CD4-positive, alpha-beta T cell treated with Interleukin-6 for 4 hours (primary cell): ENCODE results near the gene ANKRD65.
"Not testable (repeated sequence)": the region's sequence is repeated elsewhere in the genome, so short reads cannot be mapped to it uniquely, and the experiment has no call there.

Source experiments
- DNase-seq: peaks from one replicate; pipeline ENCODE4 v3.0.0-alpha.2; 2020; ENCODE audit warnings: mixed read lengths

The ANKRD65 gene

DNA sequence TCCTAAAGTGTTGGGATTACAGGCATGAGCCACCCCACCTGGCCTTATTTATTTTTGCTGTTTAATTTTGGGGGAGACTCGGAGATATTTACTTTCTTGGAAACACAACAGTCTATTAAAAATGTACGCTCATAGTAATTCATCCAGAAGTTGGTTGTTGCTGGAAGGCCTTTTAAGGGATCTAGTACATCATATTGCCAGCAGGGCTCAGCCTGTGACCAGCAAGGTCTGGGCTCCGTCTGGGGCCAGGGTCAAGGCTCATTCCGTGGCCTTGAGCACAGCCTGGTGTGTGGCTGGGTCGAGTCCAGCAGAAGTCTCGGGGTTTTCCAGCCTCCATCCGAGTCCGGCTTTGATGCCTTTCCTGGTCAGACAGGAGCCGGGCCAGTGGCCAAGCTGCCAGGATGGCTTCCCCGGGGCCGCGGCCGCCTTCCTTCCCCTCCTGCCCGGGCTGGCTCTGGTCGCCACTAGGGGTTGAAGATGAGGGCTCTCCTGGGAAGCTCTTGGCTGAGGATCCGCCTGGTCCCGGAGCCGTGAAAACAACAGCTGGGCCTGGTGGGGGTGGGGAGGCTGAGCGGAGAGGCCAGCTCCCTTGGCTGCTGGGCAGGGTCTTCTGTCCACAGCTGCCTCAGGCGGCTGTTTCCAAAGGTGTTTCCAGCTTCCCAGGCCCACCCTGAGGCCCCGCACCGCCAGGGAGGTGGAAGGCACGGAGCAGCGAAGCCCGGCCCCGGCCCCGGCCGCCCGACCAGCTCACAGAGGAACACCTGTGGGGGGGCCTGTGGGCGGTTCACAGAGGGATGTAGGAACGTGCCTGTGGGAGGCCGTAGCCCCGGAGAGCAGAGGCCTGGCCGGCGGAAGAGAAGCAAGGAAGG lies 9.3 kb upstream of the ANKRD65 start:
- DNase-seq: no peak

DNA sequence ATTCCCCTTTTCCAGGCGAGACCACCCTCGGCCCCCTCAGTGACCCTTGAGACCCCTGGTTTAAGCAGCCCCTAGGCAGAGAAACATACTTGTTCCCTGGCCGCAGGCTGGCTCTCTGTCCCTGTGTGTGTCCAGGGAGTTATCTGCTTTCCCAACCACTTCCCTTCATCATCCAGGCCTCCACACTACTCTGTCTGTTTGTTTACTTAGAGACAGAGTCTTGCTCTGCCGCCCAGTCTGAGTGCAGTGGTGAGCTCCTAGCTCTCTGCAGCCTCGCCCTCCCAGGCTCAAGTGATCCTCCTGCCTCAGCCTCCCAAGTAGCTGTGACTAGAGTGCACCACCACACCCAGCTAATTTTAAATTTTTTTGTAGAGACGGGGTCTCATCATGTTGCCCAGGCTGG lies 8.6 kb upstream of the ANKRD65 start:
- no peak for DNase-seq

DNA sequence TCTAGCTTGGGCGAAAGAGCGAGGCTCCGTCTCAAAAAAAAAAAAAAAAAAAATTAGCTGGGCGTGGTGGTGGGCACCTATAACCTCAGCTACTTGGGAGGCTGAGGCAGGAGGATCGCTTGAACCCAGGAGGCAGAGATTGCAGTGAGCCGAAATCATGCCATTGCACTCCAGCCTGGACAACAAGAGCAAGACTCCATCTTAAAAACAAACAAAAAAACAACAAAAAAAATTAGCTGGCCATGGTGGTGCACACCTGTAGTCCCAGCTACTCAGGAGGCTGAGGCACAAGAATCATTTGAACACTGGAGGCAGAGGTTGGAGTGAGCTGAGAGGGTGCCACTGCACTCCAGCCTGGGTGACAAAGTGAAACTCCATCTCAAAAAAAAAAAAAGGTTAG lies 7.9 kb upstream of the ANKRD65 start:
- DNase-seq: not testable (repeated sequence)

DNA sequence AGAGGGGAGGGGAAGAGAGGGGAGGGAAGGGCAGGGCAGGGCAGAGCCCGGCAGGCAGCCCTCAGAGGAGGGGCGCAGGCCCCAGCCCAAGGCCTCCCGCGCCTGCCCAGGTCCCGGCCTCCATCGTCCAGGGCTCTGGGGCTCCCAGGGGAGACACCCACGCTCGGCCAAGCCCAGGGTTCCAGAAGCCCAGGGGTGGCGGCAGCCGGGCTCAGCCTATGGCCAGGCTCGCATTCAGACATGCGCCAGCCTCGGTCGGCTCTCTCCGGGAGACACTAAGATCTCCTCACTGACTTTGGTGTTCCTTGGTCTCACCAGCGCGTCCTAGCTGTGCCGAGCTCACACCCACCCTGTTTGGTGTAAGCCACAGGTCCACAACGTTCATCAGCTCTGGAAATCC lies 7.1 kb upstream of the ANKRD65 start:
- no peak for DNase-seq

DNA sequence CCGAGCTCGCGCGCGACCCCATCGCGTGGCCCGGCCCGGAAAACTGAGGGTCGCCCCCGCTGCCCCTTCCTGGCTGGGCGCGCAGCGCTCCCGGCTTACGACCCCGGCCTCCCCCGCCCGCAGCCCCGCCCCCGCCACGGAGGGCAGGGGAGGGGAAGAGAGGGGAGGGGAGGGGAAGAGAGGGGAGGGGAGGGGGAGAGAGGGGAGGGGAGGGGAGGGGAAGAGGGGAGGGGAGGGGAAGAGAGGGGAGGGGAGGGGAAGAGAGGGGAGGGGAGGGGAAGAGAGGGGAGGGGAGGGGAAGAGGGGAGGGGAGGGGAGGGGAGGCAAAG lies 6.7 kb upstream of the ANKRD65 start:
- DNase-seq: peak; percentile 11

DNA sequence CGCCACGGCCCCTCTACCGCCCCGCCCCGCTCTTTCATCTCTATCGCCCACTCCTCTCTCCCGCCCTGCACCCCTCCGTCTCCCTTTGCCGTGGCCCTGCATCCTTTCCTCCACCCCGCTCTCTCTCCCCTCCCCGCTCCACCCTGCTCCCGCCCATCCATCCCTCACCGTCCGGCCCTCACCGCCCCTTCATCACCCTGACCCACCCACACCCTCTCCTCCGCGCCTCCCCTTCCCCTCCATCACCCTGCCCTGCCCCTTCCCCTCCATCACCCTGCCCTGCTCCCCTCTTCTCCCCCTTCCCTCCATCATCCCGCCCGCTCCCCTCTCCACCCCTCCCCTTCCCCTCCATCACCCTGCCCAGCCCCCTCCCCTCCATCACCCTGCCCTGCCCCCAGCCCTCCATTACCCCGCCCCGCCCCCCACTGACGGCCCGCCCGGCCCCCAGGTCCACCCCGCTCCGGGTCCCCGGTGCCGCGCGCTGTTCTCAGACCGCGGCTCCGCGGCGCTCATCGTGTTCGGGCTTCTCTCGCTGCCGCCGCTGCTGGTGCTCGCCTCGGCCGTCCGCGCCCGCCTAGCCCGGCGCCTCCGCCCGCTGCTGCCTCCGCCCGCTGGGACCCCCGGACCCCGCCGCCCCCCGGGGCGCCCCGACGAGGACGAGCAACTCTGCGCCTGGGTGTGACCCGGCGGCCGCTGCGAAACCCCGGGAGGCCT lies 6.2 kb upstream of the ANKRD65 start:
- DNase-seq: peak; percentile 11

DNA sequence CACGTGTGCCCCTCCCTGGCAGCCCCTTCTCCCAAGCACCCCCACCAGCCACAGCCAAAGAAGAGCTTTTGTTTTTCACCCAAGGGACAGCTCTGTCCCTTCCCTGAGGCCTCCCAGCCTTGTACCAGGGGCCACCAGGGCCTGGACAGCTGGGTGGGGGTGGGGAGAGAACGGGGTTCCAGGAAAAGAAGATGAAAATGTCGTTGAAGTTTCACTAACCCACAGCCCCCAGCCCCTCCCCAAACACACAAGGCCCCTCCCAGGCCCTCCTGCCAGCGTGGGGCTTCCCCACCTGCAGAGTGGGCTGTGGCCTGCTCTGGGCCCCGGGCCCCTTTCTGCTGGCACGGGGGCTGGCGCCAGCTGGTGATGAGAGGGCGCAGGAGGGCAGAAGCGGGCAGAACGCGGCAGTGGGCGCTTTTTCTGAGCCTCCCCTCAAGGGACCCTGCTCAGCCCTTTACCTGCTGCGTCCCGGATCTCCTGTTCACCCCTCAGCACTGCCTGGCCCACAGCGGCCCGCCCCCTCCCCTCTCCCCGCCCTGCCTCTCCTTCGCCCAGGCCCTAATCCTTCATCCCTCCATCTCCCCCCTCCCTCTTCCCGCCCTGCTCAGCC lies 5.5 kb upstream of the ANKRD65 start:
- no peak for DNase-seq

DNA sequence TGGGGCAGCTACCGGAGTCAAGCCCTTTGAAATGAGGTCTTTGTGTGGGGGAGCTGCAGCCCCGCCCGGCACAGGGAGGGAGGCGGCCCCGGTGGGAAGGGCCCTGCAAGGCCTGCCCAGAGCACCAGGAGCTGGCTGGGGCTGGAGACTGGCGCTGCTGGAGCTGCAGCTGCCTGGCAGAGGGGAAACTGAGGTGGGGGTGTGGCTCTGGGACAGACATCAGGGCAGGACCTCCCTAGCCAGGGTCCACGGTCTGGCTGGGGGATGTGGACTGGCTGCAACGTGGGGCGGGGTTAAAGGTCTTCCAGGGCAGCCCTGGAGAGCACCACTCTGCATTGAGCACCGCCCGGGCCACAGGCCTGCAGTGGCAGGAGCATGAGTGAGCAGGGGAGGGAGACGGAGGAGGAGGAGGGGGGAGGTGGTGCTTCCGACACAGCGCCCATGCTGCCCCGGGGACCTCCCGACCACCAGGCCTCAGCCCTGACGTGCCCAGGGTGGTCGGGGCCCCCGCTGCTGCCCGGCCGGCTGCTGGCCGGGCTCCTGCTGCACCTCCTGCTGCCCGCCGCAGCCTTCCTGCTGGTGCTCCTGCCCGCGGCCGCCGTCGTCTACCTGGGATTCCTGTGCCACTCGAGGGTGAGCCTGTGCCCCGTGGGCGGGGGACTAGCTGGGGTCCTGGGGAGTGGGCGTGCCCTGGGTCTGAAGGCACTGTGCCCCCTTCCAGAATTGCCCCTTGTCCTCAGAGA lies 4.8 kb upstream of the ANKRD65 start:
- DNase-seq: no peak

DNA sequence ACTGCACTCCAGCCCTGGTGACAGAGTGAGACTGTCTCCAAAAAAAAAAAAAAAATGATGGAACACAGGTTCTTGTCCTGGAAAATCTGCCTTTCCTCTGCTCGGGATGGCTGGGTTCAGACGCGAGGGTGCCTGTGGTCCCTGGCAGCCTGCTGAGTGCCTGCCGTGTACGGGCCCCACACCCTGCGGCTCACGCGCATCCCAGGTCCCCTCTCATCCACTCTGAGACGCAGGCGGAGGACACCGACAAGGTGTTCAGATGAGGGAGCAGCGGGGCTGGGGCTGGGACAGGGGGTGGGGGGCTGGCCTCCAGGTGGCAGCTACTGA lies 4.3 kb upstream of the ANKRD65 start:
- no peak for DNase-seq

DNA sequence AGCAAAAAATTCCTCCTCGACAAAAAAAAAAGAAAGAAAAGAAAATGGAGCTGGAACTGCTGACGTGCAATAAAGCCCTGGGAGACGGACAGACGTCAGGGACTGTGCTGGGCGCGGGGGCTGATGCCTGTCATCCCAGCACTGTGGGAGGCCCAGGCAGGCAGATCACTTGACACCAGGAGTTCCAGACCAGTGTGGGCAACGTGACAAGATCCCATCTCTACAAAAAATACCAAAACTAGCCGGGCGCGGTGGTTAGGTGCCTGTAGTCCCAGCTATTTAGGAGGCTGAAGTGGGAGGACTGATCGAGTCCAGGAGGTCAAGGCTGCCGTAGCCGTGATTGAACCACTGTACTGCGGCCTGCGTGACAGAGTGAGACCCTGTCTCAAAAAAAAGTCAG lies 3.6 kb upstream of the ANKRD65 start:
- DNase-seq: no peak

DNA sequence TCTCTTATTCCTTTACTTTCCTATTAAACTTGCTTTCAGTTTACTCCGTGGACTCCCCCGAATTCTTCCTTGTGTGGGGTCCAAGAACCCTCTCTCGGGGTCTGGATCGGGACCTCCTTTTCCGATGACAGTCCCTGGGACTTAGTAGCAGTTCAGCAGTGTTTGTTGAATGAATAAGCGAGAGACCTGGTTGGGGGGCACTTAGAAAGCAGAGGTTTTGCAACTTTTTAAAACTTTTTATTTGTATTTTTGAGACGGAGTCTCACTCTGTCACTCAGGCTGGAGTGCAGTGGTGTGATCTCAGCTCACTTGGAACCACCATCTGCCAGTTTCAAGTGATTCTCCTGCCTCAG lies 2.1 kb upstream of the ANKRD65 start:
- no peak for DNase-seq

DNA sequence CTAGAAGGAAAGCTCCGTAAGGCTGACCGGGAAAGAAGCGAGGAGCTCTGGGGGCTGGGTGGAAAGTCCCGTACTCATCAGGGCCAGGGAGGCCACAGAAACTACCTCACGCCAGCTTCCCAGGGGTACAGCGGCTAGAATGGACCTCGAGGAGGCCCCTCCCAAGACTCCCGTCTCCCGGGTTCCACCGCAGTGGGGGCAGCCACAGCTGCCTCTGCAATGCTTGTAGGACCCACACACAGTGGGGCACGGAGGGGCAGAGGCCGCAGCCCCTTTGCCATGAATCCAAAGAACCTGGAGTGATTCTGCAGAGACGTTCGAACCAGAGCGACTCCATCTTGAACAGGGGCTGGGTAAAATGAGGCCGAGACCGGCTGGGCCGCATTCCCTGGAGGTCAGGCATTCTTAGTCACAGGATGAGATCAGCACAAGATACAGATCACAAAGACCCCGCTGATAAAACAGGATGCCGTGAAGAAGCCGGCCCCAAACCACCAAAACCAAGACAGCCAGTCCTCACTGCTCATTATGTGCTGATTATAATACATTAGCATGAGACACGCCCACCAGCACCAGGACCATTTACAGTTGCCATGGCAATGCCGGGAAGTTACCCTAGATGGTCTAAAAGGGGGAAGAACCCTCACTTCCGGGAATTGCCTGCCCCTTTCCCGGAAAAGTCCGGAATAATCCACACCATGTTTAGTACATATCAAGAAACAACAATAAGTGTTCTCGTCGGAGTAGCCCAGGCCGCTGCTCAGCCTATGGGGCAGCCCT lies 1.6 kb upstream of the ANKRD65 start:
- DNase-seq: no peak

DNA sequence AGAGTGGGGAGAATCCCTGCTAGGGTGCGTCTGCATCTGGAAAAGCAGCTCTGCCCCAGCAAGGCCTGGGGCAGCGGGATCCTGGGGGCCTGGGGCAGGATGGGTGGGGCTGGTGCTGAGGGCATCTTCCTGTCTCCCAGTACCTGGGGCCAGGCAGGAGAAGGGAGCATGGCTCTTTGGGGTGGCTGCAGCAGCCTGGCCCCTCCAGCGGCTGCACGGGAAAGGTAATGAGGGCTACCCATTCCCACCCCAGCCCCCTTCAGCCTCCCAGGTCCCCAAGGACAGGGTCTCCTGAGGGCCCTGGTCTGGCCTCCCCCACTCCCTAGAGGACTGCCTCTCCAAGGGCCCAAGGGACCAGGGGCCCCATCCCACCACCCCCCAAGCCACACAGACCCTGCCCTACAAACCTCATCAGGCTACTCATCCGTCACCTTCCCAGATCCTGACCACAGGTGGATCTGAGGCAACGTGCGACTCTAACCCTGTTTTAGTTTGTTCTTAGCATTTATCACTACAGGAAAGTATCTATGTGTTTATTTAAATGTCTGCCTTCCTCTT lies 910 bp upstream of the ANKRD65 start:
- no peak for DNase-seq

DNA sequence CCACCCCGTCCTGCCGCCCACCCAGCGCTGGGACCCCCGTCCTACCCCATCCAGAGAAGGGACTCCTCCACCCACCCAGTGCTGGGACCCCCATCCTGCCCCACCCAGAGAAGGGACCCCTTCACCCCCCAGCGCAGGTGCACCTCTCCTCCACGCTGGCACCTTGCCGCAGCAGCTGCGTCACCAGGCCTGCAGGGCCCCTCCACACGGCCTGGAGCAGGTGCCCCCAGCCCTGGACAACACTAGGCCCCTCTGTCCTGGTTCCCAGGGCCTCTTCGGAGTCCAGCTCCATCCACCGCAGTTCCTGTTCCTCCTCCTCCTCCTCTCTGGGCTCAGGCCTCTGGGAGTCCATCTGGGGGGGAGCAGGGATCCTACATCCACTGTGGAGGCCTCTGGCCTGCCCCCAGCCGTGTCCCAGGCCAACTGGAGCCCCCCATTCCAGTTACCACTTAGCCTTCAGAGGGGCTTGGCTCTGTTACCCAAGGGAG lies 378 bp downstream of the ANKRD65 start:
- DNase-seq: no peak

DNA sequence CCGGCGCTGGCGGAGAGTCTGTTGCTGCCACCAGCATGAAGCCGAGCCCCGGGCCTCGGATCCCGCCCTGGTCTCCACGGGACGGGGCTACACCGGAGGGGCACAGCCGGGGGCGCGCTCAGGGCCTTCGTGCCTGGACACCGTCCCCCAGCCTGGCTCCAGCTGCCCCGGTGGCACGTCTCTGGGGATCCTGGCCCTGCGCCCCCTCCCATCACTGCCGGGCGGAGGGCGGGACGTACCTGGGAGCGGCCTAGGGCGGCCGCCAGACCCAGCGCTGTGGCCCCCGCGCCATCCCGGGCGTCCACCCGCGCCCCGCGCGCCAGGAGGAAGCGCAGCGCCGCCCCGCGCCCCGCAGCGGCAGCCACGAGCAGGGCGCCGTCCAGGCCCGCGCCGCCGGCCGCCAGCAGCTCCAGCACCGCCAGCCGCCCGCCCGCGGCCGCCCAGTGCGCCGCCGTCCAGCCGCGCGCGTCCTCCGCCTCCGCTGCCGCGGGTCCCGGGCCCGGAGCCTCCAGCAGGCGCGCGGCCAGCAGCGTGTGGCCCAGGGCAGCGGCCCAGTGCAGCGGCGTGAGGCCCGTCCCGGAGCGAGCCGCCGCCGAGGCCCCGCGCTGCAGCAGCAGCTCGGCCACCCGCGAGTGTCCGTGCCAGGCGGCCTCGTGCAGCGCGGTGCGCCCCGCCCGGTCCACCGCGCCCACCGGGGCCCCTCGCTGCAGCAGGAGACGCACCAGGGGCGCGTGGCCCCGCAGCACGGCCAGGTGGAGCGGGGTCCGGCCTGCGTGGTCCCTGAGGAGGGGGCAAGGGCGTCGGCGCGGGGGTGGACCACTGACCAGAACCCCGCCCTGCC lies 1.0 kb downstream of the ANKRD65 start:
- no peak for DNase-seq

DNA sequence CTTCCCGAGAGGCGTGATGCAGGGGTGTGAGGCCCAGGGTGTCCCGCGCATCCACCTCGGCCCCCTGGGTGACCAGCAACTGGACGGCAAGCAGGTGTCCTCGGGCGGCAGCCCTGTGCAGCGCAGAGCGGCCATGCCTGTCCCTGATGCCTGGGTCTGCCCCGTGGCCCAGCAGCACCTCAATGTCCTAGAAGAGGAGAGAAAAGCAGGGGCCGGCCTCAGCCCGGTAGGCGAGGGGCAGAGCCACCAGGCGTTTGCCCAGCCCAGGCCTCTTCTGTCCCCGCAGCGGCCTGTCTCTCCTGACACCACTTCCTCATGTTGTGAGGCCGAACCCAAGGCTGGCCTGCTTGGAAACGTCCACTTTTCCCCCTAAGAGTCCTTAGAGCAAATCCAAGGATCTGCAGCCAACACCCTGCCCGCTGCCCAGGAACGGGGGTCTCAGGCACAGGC lies 1.7 kb downstream of the ANKRD65 start:
- DNase-seq: no peak

DNA sequence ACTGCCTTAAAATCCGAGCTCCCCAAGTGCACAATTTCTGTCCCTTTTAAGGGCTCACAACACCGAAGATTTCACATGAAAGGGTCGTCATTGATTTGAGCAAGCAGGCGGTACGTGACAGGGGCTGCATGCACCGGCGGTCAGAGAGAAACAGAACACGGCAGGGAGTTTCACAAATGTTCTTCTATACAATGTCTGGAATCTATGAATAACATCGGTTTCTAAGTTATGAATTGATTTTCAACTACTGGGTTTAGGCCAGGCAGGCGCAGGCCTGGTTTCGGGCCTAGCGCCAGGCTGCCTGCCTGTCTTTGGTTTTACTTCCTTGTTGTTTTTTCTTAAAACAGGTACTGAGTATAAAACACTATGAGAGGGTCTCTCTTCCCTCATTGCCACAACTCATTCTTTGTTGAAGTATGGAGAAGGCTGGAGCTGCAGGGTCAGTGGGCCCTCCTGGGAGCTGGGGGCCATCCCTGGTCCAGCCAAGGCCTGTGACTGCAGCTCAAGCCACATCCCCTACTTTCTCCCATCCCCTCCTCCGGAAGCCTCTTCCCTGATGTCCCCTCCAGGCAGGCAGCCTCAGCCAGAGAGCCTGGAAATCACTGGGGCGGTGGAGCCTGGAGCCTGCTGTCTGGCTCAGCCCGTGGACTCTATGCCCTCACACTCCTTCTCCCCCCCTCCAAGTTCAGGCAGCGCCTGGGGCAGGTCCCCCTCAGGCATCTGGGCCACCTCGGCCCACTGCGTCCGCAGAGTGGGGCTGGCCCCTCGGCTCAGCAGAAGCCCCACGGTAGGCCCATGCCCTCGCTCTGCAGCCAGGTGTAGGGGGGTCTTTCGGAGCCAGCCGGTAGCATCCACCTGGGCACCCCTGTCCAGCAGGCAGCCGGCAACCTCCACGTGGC lies 2.4 kb downstream of the ANKRD65 start:
- no peak for DNase-seq

DNA sequence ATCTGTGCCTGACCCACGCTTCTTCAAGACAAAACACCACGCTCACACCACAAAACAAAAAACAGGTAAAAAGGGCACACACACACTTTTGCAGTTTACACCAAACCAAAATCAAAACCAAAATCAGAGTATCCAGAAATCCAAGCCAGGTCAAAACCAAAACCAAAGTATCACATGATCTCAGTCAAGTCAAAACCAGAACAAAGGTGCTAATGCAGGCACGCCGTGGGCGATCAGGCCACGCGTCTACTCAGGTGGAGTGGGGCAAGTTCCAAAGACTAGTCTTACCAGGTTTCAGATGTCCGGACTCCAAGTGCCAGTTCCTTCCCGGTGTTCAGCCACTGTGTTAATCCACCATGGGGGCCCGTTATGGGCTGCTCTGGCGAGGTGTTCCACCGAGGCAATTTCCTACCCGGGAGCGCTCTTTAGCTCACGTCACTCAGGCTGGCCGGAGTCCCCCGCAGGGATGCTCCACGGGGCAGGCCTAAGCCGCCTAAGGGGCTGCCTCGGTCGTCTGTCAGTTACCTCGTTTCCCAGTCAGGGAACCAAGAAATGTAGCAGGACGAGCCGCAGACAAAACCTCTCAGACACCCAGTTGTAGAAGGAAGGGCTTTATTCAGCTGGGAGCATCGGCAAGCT lies 3.1 kb downstream of the ANKRD65 start:
- not testable (repeated sequence) for DNase-seq

DNA sequence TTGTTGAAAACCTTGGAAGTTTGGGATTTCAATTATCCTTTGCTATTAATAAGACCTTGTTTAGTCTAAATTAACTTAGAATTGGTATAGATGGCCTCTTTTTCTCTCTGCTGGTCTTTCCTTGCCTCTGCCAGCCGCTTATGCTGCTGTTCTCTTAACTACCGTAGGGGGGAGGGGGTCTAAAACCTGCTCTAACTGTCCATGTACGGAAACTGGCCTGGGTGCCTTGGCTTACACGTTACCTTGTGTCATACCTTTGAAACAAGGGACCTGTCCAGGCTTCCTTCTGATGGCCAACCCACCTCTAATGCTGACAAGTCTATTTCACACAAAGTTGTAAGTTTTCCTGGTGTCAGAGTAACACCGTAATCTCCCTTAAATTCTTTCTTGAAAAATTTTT lies 3.7 kb downstream of the ANKRD65 start:
- DNase-seq: not testable (repeated sequence)

DNA sequence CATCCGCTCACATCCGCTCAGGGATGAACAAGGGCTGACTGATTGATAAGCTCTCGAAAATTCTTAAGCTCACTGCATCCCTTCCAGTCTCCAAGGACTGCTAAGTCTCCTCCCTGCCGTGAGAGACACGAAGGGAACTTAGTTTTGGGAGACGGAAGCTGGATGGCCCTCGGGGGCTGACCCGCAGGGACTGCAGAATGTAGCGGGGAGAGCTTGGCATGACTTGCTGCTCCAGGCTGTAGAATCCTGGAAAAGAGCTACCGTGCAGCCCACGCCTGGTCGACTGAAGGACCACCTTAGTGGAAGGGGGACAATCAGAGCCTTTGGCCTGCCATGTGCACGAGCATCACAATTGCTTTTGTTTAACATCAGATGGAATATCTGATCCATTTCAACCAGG lies 5.3 kb downstream of the ANKRD65 start:
- no peak for DNase-seq
